GM12872 (cell line): ENCODE measurements around the gene TIE1.

Source experiments
- CTCF ChIP-seq: IDR thresholded peaks from 3 replicates; pipeline ENCODE4 v1.5.1; 2011; ENCODE audit warnings: low read depth, mild to moderate bottlenecking, low read length, moderate library complexity; ENCODE audit not compliant: insufficient read depth

TIE1 gene

GRCh38 chr1:43324810-43325209 lies 24.0 kb downstream of the TIE1 start:
- TF ChIP-seq CTCF = no peak

GRCh38 chr1:43325381-43325780 lies 24.6 kb downstream of the TIE1 start:
- no peak for TF ChIP-seq CTCF

- no peak for TF ChIP-seq CTCF
Observed at GRCh38 chr1:43327549-43328292, 26.9 kb downstream of the TIE1 start.

- no peak for TF ChIP-seq CTCF
Observed at GRCh38 chr1:43329995-43330751, 29.4 kb downstream of the TIE1 start.

- TF ChIP-seq CTCF = no peak
Observed at GRCh38 chr1:43331688-43332087, 30.9 kb downstream of the TIE1 start.

- TF ChIP-seq CTCF = no peak
Observed at GRCh38 chr1:43334453-43335205, 33.8 kb downstream of the TIE1 start.

GRCh38 chr1:43337588-43337987 lies 36.8 kb downstream of the TIE1 start, which contains the start of gene MPL:
Gene MPL (plus strand): TSS chr1:43337818. CDS start chr1:43337849, 31 bp downstream.
- TF ChIP-seq CTCF = no peak
